ENCODE data around the gene CCDC88B.
"Not testable (repeated sequence)": the region's sequence is repeated elsewhere in the genome, so short reads cannot be mapped to it uniquely, and the experiment has no call there.

DNA sequence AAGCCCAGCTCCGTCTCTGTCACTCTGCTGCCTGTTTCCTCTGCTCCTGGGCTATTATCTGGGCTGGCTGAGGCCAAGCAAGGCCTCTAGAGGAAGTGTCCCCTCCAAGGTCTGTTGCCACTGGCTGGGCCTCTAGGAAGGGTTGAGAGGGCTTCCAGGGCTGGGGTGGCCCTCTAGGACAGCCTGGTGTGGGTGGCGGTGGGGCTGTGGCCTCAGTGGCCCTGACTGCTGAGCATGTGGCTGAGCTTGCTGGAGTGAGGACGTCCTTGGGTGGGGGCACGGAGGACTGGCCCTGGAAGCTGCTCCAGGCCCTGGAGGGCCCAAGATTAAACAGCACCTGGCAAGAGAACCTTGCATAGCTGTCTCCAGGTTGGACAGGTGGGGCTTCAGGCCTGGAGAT lies 16.0 kb upstream of the CCDC88B start:
- TF ChIP-seq, protein P1, sequence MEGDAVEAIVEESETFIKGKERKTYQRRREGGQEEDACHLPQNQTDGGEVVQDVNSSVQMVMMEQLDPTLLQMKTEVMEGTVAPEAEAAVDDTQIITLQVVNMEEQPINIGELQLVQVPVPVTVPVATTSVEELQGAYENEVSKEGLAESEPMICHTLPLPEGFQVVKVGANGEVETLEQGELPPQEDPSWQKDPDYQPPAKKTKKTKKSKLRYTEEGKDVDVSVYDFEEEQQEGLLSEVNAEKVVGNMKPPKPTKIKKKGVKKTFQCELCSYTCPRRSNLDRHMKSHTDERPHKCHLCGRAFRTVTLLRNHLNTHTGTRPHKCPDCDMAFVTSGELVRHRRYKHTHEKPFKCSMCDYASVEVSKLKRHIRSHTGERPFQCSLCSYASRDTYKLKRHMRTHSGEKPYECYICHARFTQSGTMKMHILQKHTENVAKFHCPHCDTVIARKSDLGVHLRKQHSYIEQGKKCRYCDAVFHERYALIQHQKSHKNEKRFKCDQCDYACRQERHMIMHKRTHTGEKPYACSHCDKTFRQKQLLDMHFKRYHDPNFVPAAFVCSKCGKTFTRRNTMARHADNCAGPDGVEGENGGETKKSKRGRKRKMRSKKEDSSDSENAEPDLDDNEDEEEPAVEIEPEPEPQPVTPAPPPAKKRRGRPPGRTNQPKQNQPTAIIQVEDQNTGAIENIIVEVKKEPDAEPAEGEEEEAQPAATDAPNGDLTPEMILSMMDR (IDR thresholded peaks at IDR 0.05 in 2 of 3, conservative IDR thresholded peaks at IDR 0.05 in 1 of 3; ENCODE audit: borderline replicate concordance in 1 of 3, insufficient read depth in 1 of 3, low read depth in 2 of 3, low read length in 2 of 3) = not testable (repeated sequence)
- TF ChIP-seq RAD21 (IDR thresholded peaks at IDR 0.05; ENCODE audit: low read depth); SP1 (IDR thresholded peaks at IDR 0.05; ENCODE audit: low read depth); POLR2AphosphoS5 (IDR thresholded peaks at IDR 0.05; ENCODE audit: low read depth, low read length); POLR2A (IDR thresholded peaks at IDR 0.05; ENCODE audit: borderline replicate concordance, extremely low read depth, insufficient read depth, insufficient read length); CEBPB (IDR thresholded peaks at IDR 0.05; ENCODE audit: low read depth); EZH2 (IDR thresholded peaks at IDR 0.05); YY1 (IDR thresholded peaks at IDR 0.05; ENCODE audit: extremely low read depth, insufficient replicate concordance, low read depth, low read length): not testable (repeated sequence)

Data from HCT116 (cell line).